Kidney (tissue), 14 donors: ENCODE results near the gene CUEDC1. TPM values are rescaled to one million over a fixed set of nuclear protein-coding genes. Genes with fewer than 3 reads are reported as not detected.

Experiments used
- DNase-seq, 5 donors: peaks; one replicate each; pipeline ENCODE4 v3.0.0-alpha.2; 2013 to 2020
- FAIRE-seq: peaks from 2 replicates; lab custom pipeline; 2012; peaks lifted over from hg19 to GRCh38; lab: Jason Lieb, UNC
- H3K27ac ChIP-seq, 2 donors: one replicate each; pipeline ENCODE4 v1.7.0; 2013; ENCODE audit warnings: low read depth in 2 of 2, low read length in 2 of 2, inconsistent platforms in 1 of 2
- H3K27me3 ChIP-seq: one replicate; pipeline ENCODE4 v1.7.1; 2013; ENCODE audit warnings: low read length, inconsistent platforms; ENCODE audit not compliant: control insufficient read depth, insufficient read depth
- H3K36me3 ChIP-seq, 3 donors: one replicate each; pipeline versions ENCODE4 v1.7.0 to v1.7.1; 2013; ENCODE audit warnings: low read length in 3 of 3, control low read depth in 1 of 3, inconsistent platforms in 1 of 3; ENCODE audit not compliant: insufficient read depth in 3 of 3, control insufficient read depth in 2 of 3
- H3K4me1 ChIP-seq, 3 donors: one replicate each; pipeline versions ENCODE4 v1.7.0 to v1.7.1; 2013; ENCODE audit warnings: low read length in 3 of 3, inconsistent platforms in 1 of 3, low read depth in 1 of 3; ENCODE audit not compliant: control insufficient read depth in 2 of 3, insufficient read depth in 2 of 3
- H3K4me3 ChIP-seq, 3 donors: one replicate each; pipeline versions ENCODE4 v1.7.0 to v1.8.1; 2013; ENCODE audit warnings: low read length in 3 of 3, control low read depth in 1 of 3, inconsistent platforms in 1 of 3
- H3K9ac ChIP-seq, 3 donors: one replicate each; pipeline versions ENCODE4 v1.7.0 to v1.7.1; 2013; ENCODE audit warnings: low read length in 3 of 3, control low read depth in 1 of 3, inconsistent platforms in 1 of 3
- H3K9me3 ChIP-seq, 3 donors: one replicate each; pipeline versions ENCODE4 v1.7.0 to v1.7.1; 2013; ENCODE audit warnings: low read length in 3 of 3, control low read depth in 1 of 3, inconsistent platforms in 1 of 3; ENCODE audit not compliant: control insufficient read depth in 2 of 3, insufficient read depth in 1 of 3
- CTCF ChIP-seq: IDR thresholded peaks from 3 replicates; pipeline ENCODE4 v1.5.1; 2012; ENCODE audit warnings: mild to moderate bottlenecking, moderate library complexity, borderline replicate concordance; ENCODE audit not compliant: insufficient read depth; ENCODE audit errors: extremely low read depth
- intact Hi-C: fragments of 100-400 bp; cut with DNase I; formaldehyde crosslinking; loops from one replicate; pipeline ENCODE4 v1.11.1; 2022
- polyA plus RNA-seq: library from polyadenylated mRNA; stranded (reverse); fragments of 350-450 nt; fragmentation: Illumina TruSeq; extraction: RNeasy Lipid Tissue Mini Kit (QIAGEN cat#74804); gene quantifications from one replicate; pipeline ENCODE4 v1.2.3, GENCODE V29; 2014; ENCODE audit warnings: low read depth, low replicate concordance; ENCODE audit not compliant: insufficient read depth
- total RNA-seq: library from RNA; stranded (reverse); fragmentation: NEBNext Ultra II Directional; extraction: Animal tissue kit (Norgen Biotek cat#: 25700); gene quantifications from one replicate; pipeline ENCODE4 v1.2.1, GENCODE V29; 2021
- donor health status: control.
- donor health status: control.
- donor health status: control.
- donor health status: control.
- donor health status: control.
- donor health status: DM: yes; HTN: yes; CAD: no.
- donor health status: Normal renal cell carcinoma (clear cell type).

The CUEDC1 gene
- total and polyA plus RNA-seq, 2 donors from 2014 or later, result 33.0 to 52.3 TPM

GRCh38 chr17:57915985-57916757 is 39.0 kb downstream of the CUEDC1 start:
- FAIRE-seq, result no peak
- Histone ChIP-seq H3K36me3 (no peaks in the 10 kb centered on the region), H3K4me3 (no peak overlapping the region), H3K9ac (no peak overlapping the region), H3K9me3 (no peaks in the 10 kb centered on the region), H3K4me1 (peaks cover 0 to 40% (median 31%) of the 10 kb centered on the region in 3 donors), H3K27me3 (no peaks in the 10 kb centered on the region), H3K27ac (peak overlapping the region in 1 of 2 donors; percentile 34)
- intact Hi-C loops, result no loop called here
- no peak for TF ChIP-seq CTCF
- DNase-seq, result peak in 4 of 5 donors; percentile 65 to 75 (median 74)

GRCh38 chr17:57915544-57915943 is 39.7 kb downstream of the CUEDC1 start:
- Histone ChIP-seq H3K27ac (peak overlapping the region in 1 of 2 donors; percentile 34), H3K9me3 (no peaks in the 10 kb centered on the region), H3K36me3 (no peaks in the 10 kb centered on the region), H3K27me3 (no peaks in the 10 kb centered on the region), H3K4me1 (peaks cover 0 to 36% (median 28%) of the 10 kb centered on the region in 3 donors), H3K9ac (no peak overlapping the region), H3K4me3 (no peak overlapping the region)
- TF ChIP-seq CTCF, result no peak
- no peak for FAIRE-seq
- intact Hi-C loops, result no loop called here
- peak in 2 of 5 donors; percentile 48 to 67 for DNase-seq

GRCh38 chr17:57914273-57915142 is 40.7 kb downstream of the CUEDC1 start:
- no peak for FAIRE-seq
- H3K4me1 ChIP-seq, result peaks cover 0 to 36% (median 28%) of the 10 kb centered on the region in 3 donors
- no peaks in the 10 kb centered on the region for H3K27me3 ChIP-seq
- TF ChIP-seq CTCF, result no peak
- no peak overlapping the region for H3K9ac ChIP-seq
- H3K4me3 ChIP-seq, result no peak overlapping the region
- DNase-seq, result no peak
- no peak overlapping the region for H3K27ac ChIP-seq
- no peaks in the 10 kb centered on the region for H3K9me3 ChIP-seq
- intact Hi-C loops, result no loop called here
- no peaks in the 10 kb centered on the region for H3K36me3 ChIP-seq
